Prostate gland (tissue), 2 donors: ENCODE results near the gene OPTC. TPM values are rescaled to one million over a fixed set of nuclear protein-coding genes. Genes with fewer than 3 reads are reported as not detected.

Experiments
- DNase-seq: peaks from one replicate; pipeline ENCODE4 v3.0.0-alpha.2; 2019; ENCODE audit warnings: low spot score
- H3K27ac ChIP-seq, 2 donors: fragments of 200-600 bp; sonication (generic); 2 replicates each; pipeline ENCODE4 v1.5.1; 2017 to 2019
- H3K27me3 ChIP-seq: fragments of 200-600 bp; sonication (generic); replicated peaks from 2 replicates; pipeline ENCODE4 v1.5.1; 2019; ENCODE audit not compliant: insufficient read depth
- H3K36me3 ChIP-seq, 2 donors: fragments of 200-600 bp; sonication (generic); 1 replicate in 1 of 2; 2 replicates in 1 of 2; pipeline versions ENCODE4 v1.5.1 to v1.8.1; 2017 to 2019
- H3K4me1 ChIP-seq: fragments of 200-600 bp; sonication (generic); replicated peaks from 2 replicates; pipeline ENCODE4 v1.5.1; 2019
- H3K4me3 ChIP-seq, 2 donors: fragments of 200-600 bp; sonication (generic); 2 replicates each; pipeline ENCODE4 v1.5.1; 2017 to 2019
- H3K9me3 ChIP-seq: fragments of 200-600 bp; sonication (generic); 2 replicates; pipeline ENCODE4 v1.5.1; 2017
- CTCF ChIP-seq, 4 experiments: fragments of 200-600 bp in 2 of 4; fragments of 450-650 bp in 2 of 4; sonication (generic) in 2 of 4; IDR thresholded peaks; 1 replicate in 3 of 4; 2 replicates in 1 of 4; pipeline ENCODE4 v1.5.1; 2016 to 2019; ENCODE audit warnings: antibody characterized with exemption in 4 of 4, mild to moderate bottlenecking in 2 of 4, moderate library complexity in 2 of 4
- POLR2A ChIP-seq: fragments of 450-650 bp; IDR thresholded peaks from one replicate; pipeline ENCODE4 v1.6.1; 2016; ENCODE audit warnings: antibody characterized with exemption, mild to moderate bottlenecking
- POLR2AphosphoS5 ChIP-seq: sonication (generic); formaldehyde crosslinking; IDR thresholded peaks from one replicate; pipeline ENCODE4 v1.6.1; 2017; ENCODE audit warnings: antibody characterized with exemption
- WGBS: methylation state at CpG from one replicate; pipeline ENCODE4 v1.1.5; 2018; 5-methylcytosine and 5-hydroxymethylcytosine counted together
- intact Hi-C: fragments of 100-400 bp; cut with DNase I; formaldehyde crosslinking; loops from one replicate; pipeline ENCODE4 v1.14.2; 2022
- total RNA-seq, 2 donors: library from RNA; depleted of rRNA; stranded (reverse); fragments of >200 nt; gene quantifications; one replicate each; pipeline ENCODE4 v1.1.0, GENCODE V29; 2016

Gene OPTC
- total RNA-seq, 2 donors from 2014 or later, result not detected

- Histone ChIP-seq H3K36me3 (no peaks in the 10 kb centered on the region), H3K4me3 (no peak overlapping the region), H3K4me1 (no peaks in the 10 kb centered on the region), H3K9me3 (no peaks in the 10 kb centered on the region), H3K27ac (no peak overlapping the region), H3K27me3 (no peaks in the 10 kb centered on the region)
- no peak for TF ChIP-seq POLR2AphosphoS5
- no peak for TF ChIP-seq POLR2A
- TF ChIP-seq CTCF (IDR thresholded peaks at IDR 0.05), result no peak
- WGBS, result 79% methylated on average over 7 of the region's 7 CpGs
- no peak for DNase-seq
- intact Hi-C loops, result loop anchor here (5.0 to 10.0 kb wide), 2 partner anchors 84 to 216 kb away; no protein-coding TSS in a partner anchor
Measured at GRCh38 chr1:203488539-203488938, 5.4 kb upstream of the OPTC start.

- Histone ChIP-seq H3K27me3 (no peaks in the 10 kb centered on the region), H3K36me3 (no peaks in the 10 kb centered on the region), H3K4me3 (no peak overlapping the region), H3K4me1 (no peaks in the 10 kb centered on the region), H3K27ac (no peak overlapping the region), H3K9me3 (no peaks in the 10 kb centered on the region)
- intact Hi-C loops, result no loop called here
- WGBS, result 93% methylated on average over 9 of the region's 9 CpGs
- DNase-seq, result no peak
- no peak for TF ChIP-seq POLR2AphosphoS5
- TF ChIP-seq POLR2A, result no peak
Measured at GRCh38 chr1:203490607-203491006, 3.3 kb upstream of the OPTC start.

- intact Hi-C loops, result no loop called here
- Histone ChIP-seq H3K9me3 (no peaks in the 10 kb centered on the region), H3K4me3 (no peak overlapping the region), H3K27me3 (no peaks in the 10 kb centered on the region), H3K27ac (no peak overlapping the region), H3K4me1 (no peaks in the 10 kb centered on the region), H3K36me3 (no peaks in the 10 kb centered on the region)
- no peak for DNase-seq
- 79% methylated on average over 9 of the region's 9 CpGs for WGBS
- TF ChIP-seq POLR2AphosphoS5 (no peak), POLR2A (no peak), CTCF (IDR thresholded peaks at IDR 0.05) (no peak)
Measured at GRCh38 chr1:203491664-203492063, 2.3 kb upstream of the OPTC start.

GRCh38 chr1:203492082-203492747 lies 1.7 kb upstream of the OPTC start:
- H3K27ac ChIP-seq, result no peak overlapping the region
- intact Hi-C loops, result no loop called here
- H3K4me1 ChIP-seq, result no peaks in the 10 kb centered on the region
- no peaks in the 10 kb centered on the region for H3K36me3 ChIP-seq
- H3K4me3 ChIP-seq, result no peak overlapping the region
- H3K27me3 ChIP-seq, result no peaks in the 10 kb centered on the region
- no peak for DNase-seq
- 58% methylated on average over 8 of the region's 8 CpGs for WGBS
- H3K9me3 ChIP-seq, result no peaks in the 10 kb centered on the region
- TF ChIP-seq CTCF (IDR thresholded peaks at IDR 0.05), result no peak
- no peak for TF ChIP-seq POLR2AphosphoS5
- TF ChIP-seq POLR2A, result no peak

- no peak overlapping the region for H3K27ac ChIP-seq
- intact Hi-C loops, result no loop called here
- H3K27me3 ChIP-seq, result no peaks in the 10 kb centered on the region
- WGBS, result 69% methylated on average over 6 of the region's 6 CpGs
- H3K9me3 ChIP-seq, result no peaks in the 10 kb centered on the region
- no peak for TF ChIP-seq POLR2A
- TF ChIP-seq CTCF (IDR thresholded peaks at IDR 0.05), result no peak
- no peak for TF ChIP-seq POLR2AphosphoS5
- H3K36me3 ChIP-seq, result no peaks in the 10 kb centered on the region
- no peak overlapping the region for H3K4me3 ChIP-seq
- H3K4me1 ChIP-seq, result no peaks in the 10 kb centered on the region
- no peak for DNase-seq
Measured at GRCh38 chr1:203492748-203493130, 1.2 kb upstream of the OPTC start.
